VCaP (cell line): Measurements from ENCODE around the gene NTN1.
"Not testable (repeated sequence)": the region's sequence is repeated elsewhere in the genome, so short reads cannot be mapped to it uniquely, and the experiment has no call there.

ENCODE experiments used
- H3K27ac ChIP-seq: fragments of 450-650 bp; 2 replicates; pipeline ENCODE4 v1.5.1; 2017
- TF ChIP-seq, protein P1 (sequence below): fragments of 450-650 bp; conservative IDR thresholded peaks from 2 replicates; pipeline ENCODE4 v1.5.1; 2017; ENCODE audit warnings: mild to moderate bottlenecking, moderate library complexity

Gene NTN1

GRCh38 chr17:9105068-9105868, 84.0 kb downstream of the NTN1 start:
- no peak overlapping the region for H3K27ac ChIP-seq
- TF ChIP-seq, protein P1, sequence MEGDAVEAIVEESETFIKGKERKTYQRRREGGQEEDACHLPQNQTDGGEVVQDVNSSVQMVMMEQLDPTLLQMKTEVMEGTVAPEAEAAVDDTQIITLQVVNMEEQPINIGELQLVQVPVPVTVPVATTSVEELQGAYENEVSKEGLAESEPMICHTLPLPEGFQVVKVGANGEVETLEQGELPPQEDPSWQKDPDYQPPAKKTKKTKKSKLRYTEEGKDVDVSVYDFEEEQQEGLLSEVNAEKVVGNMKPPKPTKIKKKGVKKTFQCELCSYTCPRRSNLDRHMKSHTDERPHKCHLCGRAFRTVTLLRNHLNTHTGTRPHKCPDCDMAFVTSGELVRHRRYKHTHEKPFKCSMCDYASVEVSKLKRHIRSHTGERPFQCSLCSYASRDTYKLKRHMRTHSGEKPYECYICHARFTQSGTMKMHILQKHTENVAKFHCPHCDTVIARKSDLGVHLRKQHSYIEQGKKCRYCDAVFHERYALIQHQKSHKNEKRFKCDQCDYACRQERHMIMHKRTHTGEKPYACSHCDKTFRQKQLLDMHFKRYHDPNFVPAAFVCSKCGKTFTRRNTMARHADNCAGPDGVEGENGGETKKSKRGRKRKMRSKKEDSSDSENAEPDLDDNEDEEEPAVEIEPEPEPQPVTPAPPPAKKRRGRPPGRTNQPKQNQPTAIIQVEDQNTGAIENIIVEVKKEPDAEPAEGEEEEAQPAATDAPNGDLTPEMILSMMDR, result no peak

- H3K27ac ChIP-seq, result not testable (repeated sequence)
These were observed 85.0 kb downstream of the NTN1 start for GRCh38 chr17:9106278-9106677.

- H3K27ac ChIP-seq, result no peak overlapping the region
- TF ChIP-seq, protein P1, result no peak
These were observed 86.2 kb downstream of the NTN1 start for GRCh38 chr17:9107527-9107926.

GRCh38 chr17:9108146-9108545, 86.8 kb downstream of the NTN1 start:
- no peak overlapping the region for H3K27ac ChIP-seq
- TF ChIP-seq, protein P1, result no peak

DNA sequence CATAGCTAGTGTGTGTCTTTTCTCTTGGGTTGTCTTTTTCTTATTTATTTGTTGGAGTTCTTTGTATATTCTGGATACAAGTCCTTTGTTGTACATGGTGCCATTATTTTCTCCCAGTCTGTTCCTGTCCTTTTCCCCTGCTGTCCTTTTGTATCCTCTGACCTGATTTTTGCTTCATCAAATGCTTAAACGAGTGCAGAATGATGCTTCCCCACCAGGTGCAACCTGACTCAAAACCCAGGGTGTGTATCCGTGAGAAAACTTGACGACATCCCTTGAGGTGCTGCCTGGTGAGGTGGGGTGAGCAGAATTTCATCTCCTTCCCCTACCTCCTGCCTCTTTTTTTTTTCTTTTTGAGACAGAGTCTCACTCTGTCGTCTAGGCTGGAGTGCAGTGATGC, 88.6 kb downstream of the NTN1 start:
- TF ChIP-seq, protein P1, result no peak

GRCh38 chr17:9110501-9110900, 89.2 kb downstream of the NTN1 start:
- TF ChIP-seq, protein P1, result no peak
- H3K27ac ChIP-seq, result no peak overlapping the region

More for the DNA sequence above, 88.6 kb downstream of the NTN1 start:
- H3K27ac ChIP-seq, result no peak overlapping the region

GRCh38 chr17:9115214-9116191, 94.2 kb downstream of the NTN1 start:
- TF ChIP-seq, protein P1, result no peak
- no peak overlapping the region for H3K27ac ChIP-seq
